OCI-LY1 (cell line): ENCODE measurements around the gene BORCS8.

Source experiments
- EZH2 ChIP-seq: fragments of 200-600 bp; sonication (generic), shearing (Covaris generic); IDR thresholded peaks from 2 replicates; pipeline ENCODE4 v1.8.0; 2017; ENCODE audit warnings: borderline replicate concordance, mixed run types, mild to moderate bottlenecking, antibody characterized with exemption, low read length, moderate library complexity, mixed read lengths
- TF ChIP-seq, protein P1 (sequence below): fragments of 200-600 bp; sonication (generic), shearing (Covaris generic); IDR thresholded peaks from 2 replicates; pipeline ENCODE4 v1.5.1; 2017; ENCODE audit warnings: mild to moderate bottlenecking, antibody characterized with exemption, low read length, moderate library complexity, mixed read lengths

- TF ChIP-seq, protein P1, sequence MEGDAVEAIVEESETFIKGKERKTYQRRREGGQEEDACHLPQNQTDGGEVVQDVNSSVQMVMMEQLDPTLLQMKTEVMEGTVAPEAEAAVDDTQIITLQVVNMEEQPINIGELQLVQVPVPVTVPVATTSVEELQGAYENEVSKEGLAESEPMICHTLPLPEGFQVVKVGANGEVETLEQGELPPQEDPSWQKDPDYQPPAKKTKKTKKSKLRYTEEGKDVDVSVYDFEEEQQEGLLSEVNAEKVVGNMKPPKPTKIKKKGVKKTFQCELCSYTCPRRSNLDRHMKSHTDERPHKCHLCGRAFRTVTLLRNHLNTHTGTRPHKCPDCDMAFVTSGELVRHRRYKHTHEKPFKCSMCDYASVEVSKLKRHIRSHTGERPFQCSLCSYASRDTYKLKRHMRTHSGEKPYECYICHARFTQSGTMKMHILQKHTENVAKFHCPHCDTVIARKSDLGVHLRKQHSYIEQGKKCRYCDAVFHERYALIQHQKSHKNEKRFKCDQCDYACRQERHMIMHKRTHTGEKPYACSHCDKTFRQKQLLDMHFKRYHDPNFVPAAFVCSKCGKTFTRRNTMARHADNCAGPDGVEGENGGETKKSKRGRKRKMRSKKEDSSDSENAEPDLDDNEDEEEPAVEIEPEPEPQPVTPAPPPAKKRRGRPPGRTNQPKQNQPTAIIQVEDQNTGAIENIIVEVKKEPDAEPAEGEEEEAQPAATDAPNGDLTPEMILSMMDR = no peak
- no peak for TF ChIP-seq EZH2
Measured at GRCh38 chr19:19230999-19231398, 39.0 kb upstream of the BORCS8 start.
